HG03066 (cell line): Measurements from ENCODE around the gene CCSER2.
"Not testable (repeated sequence)": the region's sequence is repeated elsewhere in the genome, so short reads cannot be mapped to it uniquely, and the experiment has no call there.

Experiments
- ATAC-seq: cut with Tn5 transposase; IDR thresholded peaks from one replicate; pipeline ENCODE4 v1.9.1; 2021; ENCODE audit warnings: low read depth; ENCODE audit not compliant: unreplicated experiment

Gene CCSER2

GRCh38 chr10:84432891-84433290 is 104.5 kb downstream of the CCSER2 start:
- ATAC-seq: no peak

- ATAC-seq: no peak
Observed at GRCh38 chr10:84440781-84441180, 112.4 kb downstream of the CCSER2 start.

DNA sequence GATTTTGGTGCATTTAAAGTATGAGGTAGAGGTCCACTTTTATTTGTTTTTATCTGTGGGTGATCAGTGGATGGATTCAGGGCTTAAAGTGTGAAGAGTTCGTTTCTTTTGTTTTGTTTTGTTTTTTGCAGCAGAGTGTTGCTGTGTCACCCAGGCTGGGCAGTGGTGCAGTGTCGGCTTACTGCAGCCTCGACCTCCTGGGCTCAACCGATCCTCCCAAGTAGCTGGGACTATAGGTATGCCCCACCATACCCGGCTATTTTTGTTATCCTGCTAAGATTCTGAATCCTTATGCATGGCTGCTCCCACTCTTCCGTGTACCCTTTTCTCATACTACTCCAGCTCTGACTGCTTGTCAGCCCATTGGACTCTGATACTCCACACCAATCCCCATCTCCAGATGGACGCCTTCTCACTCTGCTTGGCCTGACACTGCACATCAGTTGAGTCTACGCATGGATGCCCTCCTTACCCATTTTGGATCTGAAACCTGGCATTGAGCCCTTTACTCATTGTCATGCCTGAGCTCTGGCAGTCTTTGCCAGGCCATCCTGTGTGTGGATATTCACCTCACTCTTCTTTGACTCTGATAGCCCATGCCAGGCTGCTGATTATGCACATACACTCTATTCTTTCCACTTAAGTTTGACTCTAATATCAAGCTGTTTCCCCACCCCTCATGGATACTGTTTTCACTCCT is 119.5 kb downstream of the CCSER2 start:
- no peak for ATAC-seq

DNA sequence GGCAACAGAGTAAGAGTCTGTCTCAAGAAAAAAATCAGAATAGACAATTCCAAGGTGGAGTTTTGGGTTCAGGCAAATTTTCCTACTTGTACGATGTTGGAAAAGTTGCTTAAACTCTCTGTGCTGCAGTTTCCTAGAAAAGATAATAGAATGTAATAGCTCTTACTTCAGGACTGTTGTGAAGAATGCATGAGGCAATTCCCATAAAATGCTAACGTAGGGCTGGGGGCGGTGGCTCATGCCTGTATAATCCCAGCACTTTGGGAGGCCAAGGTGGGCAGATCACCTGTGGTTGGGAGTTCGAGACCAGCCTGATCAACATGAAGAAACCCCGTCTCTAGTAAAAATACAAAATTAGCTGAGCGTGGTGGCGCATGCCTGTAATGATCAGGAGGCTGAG is 121.0 kb downstream of the CCSER2 start:
- ATAC-seq: not testable (repeated sequence)

DNA sequence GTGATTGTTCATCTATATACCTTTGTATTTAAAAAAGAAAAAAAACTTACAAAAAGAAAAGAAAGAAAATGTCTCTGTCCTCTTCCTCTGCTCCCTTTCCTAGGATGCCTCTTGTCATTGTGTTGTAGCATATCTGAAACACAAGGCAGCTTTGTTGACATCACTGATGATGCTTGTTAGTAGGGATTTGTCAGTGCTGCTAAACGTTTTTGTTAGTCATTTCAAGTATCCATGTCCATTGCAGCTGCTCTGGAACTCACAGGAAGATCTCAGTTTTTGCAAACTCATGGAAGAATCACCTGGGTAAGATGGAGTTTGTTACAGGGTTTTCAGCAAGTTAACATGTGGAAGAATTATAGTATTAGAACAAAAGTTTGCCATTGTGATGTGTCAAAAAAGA is 123.6 kb downstream of the CCSER2 start:
- ATAC-seq: no peak

DNA sequence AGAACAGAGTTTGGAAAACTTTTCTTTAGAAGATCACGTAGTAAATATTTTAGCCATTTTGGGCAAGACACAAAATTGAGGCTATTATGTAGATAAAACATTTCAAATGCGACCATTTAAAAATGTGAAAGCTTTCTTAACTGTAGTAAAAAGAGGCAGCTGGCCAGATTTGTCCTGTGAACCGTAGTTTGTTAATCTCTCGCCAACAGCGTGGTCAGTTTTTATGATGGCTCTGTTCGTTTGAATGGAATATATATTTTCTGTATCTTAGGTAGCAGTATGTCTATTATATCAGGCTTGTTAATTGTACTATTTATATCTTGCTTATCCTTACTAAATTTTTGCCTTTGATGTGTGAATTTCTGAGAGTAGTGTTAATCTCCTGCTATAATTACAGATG is 124.9 kb downstream of the CCSER2 start:
- ATAC-seq: no peak

GRCh38 chr10:84456126-84456525 is 127.7 kb downstream of the CCSER2 start:
- ATAC-seq: no peak

- ATAC-seq: no peak
Observed at GRCh38 chr10:84460520-84460919, 132.1 kb downstream of the CCSER2 start.

- no peak for ATAC-seq
Observed at GRCh38 chr10:84469470-84469869, 141.1 kb downstream of the CCSER2 start.

DNA sequence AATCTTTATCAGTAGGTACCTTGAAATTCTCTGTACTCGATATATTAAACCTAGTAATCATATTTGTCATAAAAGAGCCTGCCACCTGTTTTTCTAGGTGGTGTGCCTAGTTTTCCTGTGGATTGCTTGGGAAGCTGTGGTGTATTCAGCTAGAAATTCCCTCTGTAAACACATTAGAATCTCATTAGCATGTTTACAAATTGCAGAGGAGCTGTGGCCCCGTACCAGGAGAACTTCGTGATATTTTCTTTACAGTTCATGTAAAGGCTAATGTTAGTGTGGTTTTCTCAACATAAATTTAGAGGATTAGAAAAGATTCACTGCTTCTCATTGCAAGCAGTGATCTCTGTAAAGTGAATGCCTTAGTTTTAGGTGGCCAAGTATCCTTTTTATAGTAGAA is 144.7 kb downstream of the CCSER2 start:
- no peak for ATAC-seq

GRCh38 chr10:84477398-84478128 is 149.2 kb downstream of the CCSER2 start:
- ATAC-seq: no peak

DNA sequence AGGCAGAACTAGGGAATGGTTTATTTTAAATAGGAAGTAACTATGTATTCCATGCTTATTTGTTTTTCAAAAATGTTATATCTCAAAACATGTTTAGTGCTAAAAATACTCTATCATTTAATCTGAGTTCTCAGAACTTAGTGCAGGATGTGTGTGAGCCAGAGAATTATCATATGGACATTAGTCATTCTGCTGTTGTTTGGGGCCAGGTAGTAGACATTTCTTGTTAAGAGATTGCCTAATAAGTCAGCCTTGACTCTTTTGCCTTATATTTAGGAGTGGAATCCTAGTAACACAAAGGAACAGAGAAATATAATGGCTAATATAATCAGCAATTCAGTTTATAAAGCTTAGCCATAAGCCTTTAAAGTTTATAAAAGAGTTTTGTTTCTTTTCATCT is 149.8 kb downstream of the CCSER2 start:
- no peak for ATAC-seq

GRCh38 chr10:84478679-84479078 is 150.3 kb downstream of the CCSER2 start:
- ATAC-seq: no peak

DNA sequence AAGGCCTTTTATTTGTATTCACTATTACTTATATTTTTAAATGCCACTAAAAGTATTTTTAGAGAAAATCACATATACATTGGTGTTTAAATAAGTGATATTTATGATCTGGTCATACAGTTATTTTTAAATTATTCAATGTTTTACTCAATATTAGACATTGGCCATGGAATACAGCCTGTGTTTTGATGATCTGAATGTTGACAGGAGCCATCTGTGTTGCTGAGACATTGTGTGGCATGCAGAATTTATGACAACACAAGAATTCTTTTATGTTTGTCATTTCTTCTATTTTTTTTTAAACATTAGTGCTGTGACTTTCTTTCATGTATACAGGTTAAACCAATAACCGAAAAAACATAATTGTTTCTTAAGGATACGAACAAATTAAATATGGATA is 156.2 kb downstream of the CCSER2 start:
- no peak for ATAC-seq

- no peak for ATAC-seq
Observed at GRCh38 chr10:84493361-84493760, 165.0 kb downstream of the CCSER2 start.

DNA sequence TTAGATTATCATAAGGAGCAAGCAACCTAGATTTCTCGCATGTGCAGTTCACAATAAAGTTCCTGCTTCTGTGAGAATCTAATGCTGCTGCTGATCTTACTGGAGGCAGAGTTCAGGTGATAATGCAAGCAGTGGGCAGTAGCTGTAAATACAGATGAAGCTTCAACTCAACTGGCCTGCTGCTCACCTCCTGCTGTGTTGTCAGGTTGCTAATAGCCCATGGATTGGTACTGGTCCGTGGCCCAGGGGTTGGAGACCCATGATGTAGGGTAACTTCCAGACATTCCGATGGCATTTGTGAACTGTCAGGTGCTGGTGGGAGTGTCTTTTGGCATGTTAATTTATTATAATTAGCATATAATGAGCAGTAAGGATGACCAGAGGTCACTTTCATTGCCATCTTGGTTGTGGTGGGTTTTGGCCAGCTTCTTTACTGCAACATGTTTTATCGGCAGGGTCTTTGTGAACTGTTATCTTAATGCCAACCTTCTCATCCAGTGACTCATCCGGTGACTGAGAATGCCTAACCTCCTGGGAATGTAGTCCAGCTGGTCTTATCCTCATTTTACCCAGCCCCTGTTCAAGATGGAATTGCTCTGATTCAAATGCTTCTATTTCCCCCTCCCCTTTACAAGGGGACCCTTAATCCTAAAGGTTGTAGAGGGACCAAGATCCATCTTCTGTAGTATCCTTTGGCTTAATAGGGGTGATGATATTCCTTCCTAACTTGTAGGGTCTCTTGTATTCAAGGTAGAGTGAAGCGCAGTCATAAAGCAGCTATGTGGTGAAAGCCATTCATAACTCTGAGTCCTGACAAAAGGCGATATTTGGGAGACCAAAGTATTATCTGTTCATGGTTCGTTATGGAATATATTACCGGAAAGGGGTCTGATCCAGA is 165.8 kb downstream of the CCSER2 start:
- no peak for ATAC-seq

GRCh38 chr10:84494849-84495180 is 166.4 kb downstream of the CCSER2 start:
- ATAC-seq: no peak

DNA sequence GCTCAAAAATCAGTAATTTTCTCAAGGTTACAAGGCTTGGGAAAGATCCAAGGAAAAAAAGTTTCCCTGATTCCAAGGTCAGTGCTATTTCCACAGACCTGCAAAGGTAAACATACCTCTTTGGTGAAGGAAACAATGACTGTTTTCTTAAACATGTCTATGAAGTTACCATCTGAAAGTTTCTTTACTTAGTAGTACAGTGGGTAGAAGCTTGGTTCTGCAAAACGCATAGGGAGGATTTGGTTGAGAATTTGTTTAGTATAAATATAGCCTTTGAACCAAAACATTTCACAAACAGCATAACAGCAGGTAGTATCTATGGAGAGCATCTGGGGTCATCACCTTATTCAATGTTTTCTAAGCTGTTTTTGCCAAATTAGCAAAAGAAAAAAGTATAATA is 169.6 kb downstream of the CCSER2 start:
- ATAC-seq: no peak

DNA sequence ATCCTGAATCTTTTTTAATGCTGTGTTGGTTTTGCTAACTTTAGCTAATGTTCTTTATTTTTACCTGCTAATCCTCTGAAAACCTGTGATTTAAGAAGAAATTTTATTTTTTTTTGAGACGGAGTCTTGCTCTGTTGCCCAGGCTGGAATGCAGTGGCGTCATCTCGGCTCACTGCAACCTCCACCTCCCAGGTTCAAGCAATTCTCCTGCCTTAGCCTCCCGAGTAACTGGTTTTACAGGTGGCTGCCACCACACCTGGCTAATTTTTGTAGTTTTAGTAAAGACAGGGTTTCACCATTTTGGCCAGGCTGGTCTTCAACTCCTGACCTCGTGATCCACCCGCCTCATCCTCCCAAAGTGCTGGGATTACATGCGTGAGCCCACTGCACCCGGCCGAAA is 170.7 kb downstream of the CCSER2 start:
- ATAC-seq: not testable (repeated sequence)

GRCh38 chr10:84499846-84500245 is 171.5 kb downstream of the CCSER2 start:
- no peak for ATAC-seq

DNA sequence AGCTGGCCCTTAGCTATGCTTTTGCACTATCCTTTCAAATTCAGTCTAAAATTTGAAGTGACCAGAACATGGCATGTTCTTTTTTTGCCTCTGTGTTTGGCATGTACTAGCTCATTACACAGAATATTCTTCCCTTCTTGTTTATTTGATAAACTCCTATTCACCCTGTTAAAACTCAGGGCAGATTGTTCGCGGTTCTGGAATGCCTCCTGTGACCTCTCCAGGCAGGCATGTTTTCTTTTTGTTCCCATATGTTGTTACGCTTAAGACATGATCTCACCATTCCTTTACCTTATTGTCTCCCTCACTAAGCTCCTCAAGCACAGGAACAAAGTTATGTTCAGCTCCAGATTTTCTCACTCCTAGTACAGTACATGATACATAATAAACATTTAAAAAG is 181.7 kb downstream of the CCSER2 start:
- ATAC-seq: no peak
